Type B pancreatic cell (in vitro differentiated cells): ENCODE results near the gene SMARCD2. TPM values are rescaled to one million over a fixed set of nuclear protein-coding genes. Genes with fewer than 3 reads are reported as not detected.

Source experiments
- DNase-seq: peaks from one replicate; pipeline ENCODE4 v3.0.0; 2021; ENCODE audit warnings: mixed read lengths; ENCODE audit not compliant: unreplicated experiment; ENCODE audit errors: extremely low spot score
- H3K27ac Mint-ChIP-seq: 2 replicates; pipeline ENCODE4 v1.8.0; 2021; ENCODE audit warnings: mild to moderate bottlenecking, mixed read lengths
- H3K27me3 Mint-ChIP-seq: 2 replicates; pipeline ENCODE4 v1.8.0; 2021; ENCODE audit warnings: mixed read lengths
- H3K36me3 Mint-ChIP-seq: 2 replicates; pipeline ENCODE4 v1.8.0; 2021; ENCODE audit warnings: mixed read lengths
- H3K4me1 Mint-ChIP-seq: one replicate; pipeline ENCODE4 v1.8.0; 2021; ENCODE audit warnings: mixed read lengths; ENCODE audit not compliant: unreplicated experiment
- H3K4me3 Mint-ChIP-seq: 2 replicates; pipeline ENCODE4 v1.8.0; 2021; ENCODE audit warnings: mild to moderate bottlenecking, mixed read lengths
- H3K9me3 Mint-ChIP-seq: 2 replicates; pipeline ENCODE4 v1.8.0; 2021; ENCODE audit warnings: mixed read lengths
- CTCF ChIP-seq: fragments of 200-600 bp; sonication (generic); conservative IDR thresholded peaks from 2 replicates; pipeline ENCODE4 v1.5.0; 2021; ENCODE audit warnings: antibody characterized with exemption, mild to moderate bottlenecking
- total RNA-seq: library from RNA; stranded (reverse); gene quantifications from 2 replicates; pipeline ENCODE4 v1.2.1, GENCODE V29; 2021; ENCODE audit warnings: low replicate concordance

Gene SMARCD2
- total RNA-seq, 1 donor from 2014 or later = 64.8 TPM

GRCh38 chr17:63824362-63824761 is 18.1 kb downstream of the SMARCD2 start:
- H3K36me3 Mint-ChIP-seq = peaks cover 30% of the 10 kb centered on the region
- no peak overlapping the region for H3K27ac Mint-ChIP-seq
- no peaks in the 10 kb centered on the region for H3K9me3 Mint-ChIP-seq
- H3K27me3 Mint-ChIP-seq = no peaks in the 10 kb centered on the region
- H3K4me1 Mint-ChIP-seq = peaks cover 37% of the 10 kb centered on the region
- DNase-seq = no peak
- H3K4me3 Mint-ChIP-seq = no peak overlapping the region
- TF ChIP-seq CTCF = no peak

- peaks cover 33% of the 10 kb centered on the region for H3K36me3 Mint-ChIP-seq
- no peaks in the 10 kb centered on the region for H3K27me3 Mint-ChIP-seq
- no peak overlapping the region for H3K27ac Mint-ChIP-seq
- DNase-seq = no peak
- peaks cover 37% of the 10 kb centered on the region for H3K4me1 Mint-ChIP-seq
- H3K4me3 Mint-ChIP-seq = no peak overlapping the region
- no peaks in the 10 kb centered on the region for H3K9me3 Mint-ChIP-seq
- no peak for TF ChIP-seq CTCF
Measured at GRCh38 chr17:63823659-63824331, 18.7 kb downstream of the SMARCD2 start.

GRCh38 chr17:63822537-63822936 is 19.9 kb downstream of the SMARCD2 start:
- peaks cover 40% of the 10 kb centered on the region for H3K36me3 Mint-ChIP-seq
- no peaks in the 10 kb centered on the region for H3K9me3 Mint-ChIP-seq
- no peak overlapping the region for H3K27ac Mint-ChIP-seq
- no peak for TF ChIP-seq CTCF
- peaks cover 30% of the 10 kb centered on the region for H3K4me1 Mint-ChIP-seq
- no peak overlapping the region for H3K4me3 Mint-ChIP-seq
- no peak for DNase-seq
- H3K27me3 Mint-ChIP-seq = no peaks in the 10 kb centered on the region

- H3K36me3 Mint-ChIP-seq = peaks cover 40% of the 10 kb centered on the region
- H3K4me3 Mint-ChIP-seq = no peak overlapping the region
- no peaks in the 10 kb centered on the region for H3K27me3 Mint-ChIP-seq
- DNase-seq = no peak
- H3K27ac Mint-ChIP-seq = no peak overlapping the region
- TF ChIP-seq CTCF = no peak
- H3K4me1 Mint-ChIP-seq = peaks cover 24% of the 10 kb centered on the region
- H3K9me3 Mint-ChIP-seq = no peaks in the 10 kb centered on the region
Measured at GRCh38 chr17:63821804-63822203, 20.7 kb downstream of the SMARCD2 start.

- no peak for TF ChIP-seq CTCF
- DNase-seq = no peak
- H3K4me3 Mint-ChIP-seq = no peak overlapping the region
- no peaks in the 10 kb centered on the region for H3K27me3 Mint-ChIP-seq
- no peaks in the 10 kb centered on the region for H3K9me3 Mint-ChIP-seq
- H3K36me3 Mint-ChIP-seq = peaks cover 40% of the 10 kb centered on the region
- H3K4me1 Mint-ChIP-seq = peaks cover 17% of the 10 kb centered on the region
- H3K27ac Mint-ChIP-seq = no peak overlapping the region
Measured at GRCh38 chr17:63820963-63821561, 21.4 kb downstream of the SMARCD2 start.
